HEK293T (cell line): ENCODE results near the gene ZNF316.

ENCODE experiments used
- FOXA1 ChIP-seq: fragments of 450-650 bp; IDR thresholded peaks from 2 replicates; pipeline ENCODE4 v1.6.1; 2016; ENCODE audit warnings: mild to moderate bottlenecking
- FOXM1 ChIP-seq: fragments of 450-650 bp; IDR thresholded peaks from 2 replicates; pipeline ENCODE4 v1.6.1; 2017; ENCODE audit warnings: mild to moderate bottlenecking, borderline replicate concordance
- SP1 ChIP-seq: fragments of 450-650 bp; IDR thresholded peaks from 2 replicates; pipeline ENCODE4 v1.6.1; 2017

DNA sequence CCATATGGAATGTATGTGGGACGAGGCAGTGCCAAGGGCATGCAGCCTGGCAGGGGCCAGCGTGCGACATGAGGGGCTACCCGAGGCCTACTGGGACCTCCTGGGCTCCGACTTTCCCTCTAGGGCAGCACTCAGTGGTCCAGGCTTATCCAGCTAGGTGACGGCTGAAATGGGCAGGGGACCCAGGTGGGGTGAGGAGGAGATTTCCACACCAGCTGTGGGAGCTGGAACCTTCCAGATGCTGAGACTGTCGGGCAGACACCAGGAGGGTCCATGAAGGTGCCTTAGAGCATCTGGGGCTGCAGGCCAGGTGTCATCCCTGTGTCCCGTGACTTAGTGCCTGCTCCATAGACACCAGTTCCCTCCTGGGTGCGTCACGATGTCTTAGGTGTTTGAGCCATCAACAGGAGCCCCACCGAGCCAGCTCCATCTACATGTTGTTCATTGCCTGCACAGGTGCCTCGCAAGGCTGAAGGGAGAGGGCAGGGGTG is 13.4 kb downstream of the ZNF316 start:
- TF ChIP-seq FOXA1 (no peak), FOXM1 (no peak), SP1 (no peak)
